Stomach (tissue), 4 donors: ENCODE data around the gene EPB41L1.

Experiments used
- EP300 ChIP-seq: sonication (generic); formaldehyde crosslinking; IDR thresholded peaks from one replicate; pipeline ENCODE4 v1.6.1; 2017; ENCODE audit warnings: antibody characterized with exemption
- POLR2A ChIP-seq, 4 donors: fragments of 450-650 bp; IDR thresholded peaks; one replicate each; pipeline ENCODE4 v1.6.1; 2016; ENCODE audit warnings: antibody characterized with exemption in 4 of 4, control low read depth in 2 of 4, mild to moderate bottlenecking in 1 of 4, moderate library complexity in 1 of 4
- POLR2AphosphoS5 ChIP-seq, 3 donors: sonication (generic); formaldehyde crosslinking; IDR thresholded peaks; one replicate each; pipeline ENCODE4 v1.6.1; 2016; ENCODE audit warnings: antibody characterized with exemption in 3 of 3
- TF ChIP-seq, protein P1 (sequence below), 7 experiments: fragments of 450-650 bp in 4 of 7; fragments of 200-600 bp in 3 of 7; sonication (generic) in 3 of 7; IDR thresholded peaks; one replicate each; pipeline ENCODE4 v1.5.1; 2016 to 2019; ENCODE audit warnings: antibody characterized with exemption in 7 of 7, control low read depth in 2 of 7, mild to moderate bottlenecking in 1 of 7

DNA sequence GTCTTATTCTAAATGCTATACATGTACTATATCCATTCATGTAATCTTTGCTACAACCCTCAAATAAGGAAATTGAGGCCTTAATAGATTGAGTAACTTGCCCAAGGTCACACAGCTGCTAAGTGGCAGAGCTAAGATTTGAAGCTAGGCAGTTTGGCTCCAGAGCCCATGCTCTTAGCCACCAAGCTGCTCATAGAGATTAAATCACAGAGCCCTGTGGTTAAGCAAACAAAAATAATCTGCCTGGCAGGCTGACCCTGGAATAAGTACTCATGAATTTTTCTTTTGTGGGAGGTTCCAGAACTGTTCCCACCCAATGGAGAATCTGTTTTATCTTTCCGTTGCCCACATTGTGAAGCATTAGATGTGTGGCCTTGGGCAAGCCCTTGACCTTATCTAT, 89.2 kb downstream of the EPB41L1 start:
- no peak for TF ChIP-seq POLR2A (IDR thresholded peaks at IDR 0.05)
- no peak for TF ChIP-seq EP300
- TF ChIP-seq, protein P1, sequence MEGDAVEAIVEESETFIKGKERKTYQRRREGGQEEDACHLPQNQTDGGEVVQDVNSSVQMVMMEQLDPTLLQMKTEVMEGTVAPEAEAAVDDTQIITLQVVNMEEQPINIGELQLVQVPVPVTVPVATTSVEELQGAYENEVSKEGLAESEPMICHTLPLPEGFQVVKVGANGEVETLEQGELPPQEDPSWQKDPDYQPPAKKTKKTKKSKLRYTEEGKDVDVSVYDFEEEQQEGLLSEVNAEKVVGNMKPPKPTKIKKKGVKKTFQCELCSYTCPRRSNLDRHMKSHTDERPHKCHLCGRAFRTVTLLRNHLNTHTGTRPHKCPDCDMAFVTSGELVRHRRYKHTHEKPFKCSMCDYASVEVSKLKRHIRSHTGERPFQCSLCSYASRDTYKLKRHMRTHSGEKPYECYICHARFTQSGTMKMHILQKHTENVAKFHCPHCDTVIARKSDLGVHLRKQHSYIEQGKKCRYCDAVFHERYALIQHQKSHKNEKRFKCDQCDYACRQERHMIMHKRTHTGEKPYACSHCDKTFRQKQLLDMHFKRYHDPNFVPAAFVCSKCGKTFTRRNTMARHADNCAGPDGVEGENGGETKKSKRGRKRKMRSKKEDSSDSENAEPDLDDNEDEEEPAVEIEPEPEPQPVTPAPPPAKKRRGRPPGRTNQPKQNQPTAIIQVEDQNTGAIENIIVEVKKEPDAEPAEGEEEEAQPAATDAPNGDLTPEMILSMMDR (IDR thresholded peaks at IDR 0.05), result no peak
- no peak for TF ChIP-seq POLR2AphosphoS5 (IDR thresholded peaks at IDR 0.05)
